ENCODE results near the gene EXOC1L. TPM values are rescaled to one million over a fixed set of nuclear protein-coding genes. Genes with fewer than 3 reads are reported as not detected.

The EXOC1L gene
- polyA plus RNA-seq (2013, experiment 1 of 2): not detected
- not detected for polyA plus RNA-seq (2013, experiment 2 of 2)

- Histone ChIP-seq H3K4me3 (ENCODE audit: extremely low read depth, insufficient read depth, low read length, poor library complexity, severe bottlenecking) (no peak within 1 kb of the TSS), H3K27ac (ENCODE audit: low read depth, low read length, severe bottlenecking) (peak within 1 kb of the TSS; percentile 6), H3K4me1 (ENCODE audit: control insufficient read depth, insufficient read depth, low read length, poor library complexity, severe bottlenecking) (no peaks in the 10 kb centered on the region), H3K9me3 (ENCODE audit: control insufficient read depth, low read length) (no peaks in the 10 kb centered on the region), H3K36me3 (ENCODE audit: control insufficient read depth, insufficient read depth, low read length) (no peaks in the 10 kb centered on the region)
- WGBS, 2 experiments (ENCODE audit: insufficient coverage in 2 of 2): 2 to 5% methylated on average over 11 to 13 of the region's 13 CpGs
Measured at GRCh38 chr4:55819634-55820033, at the start of gene EXOC1L. Gene EXOC1L (plus strand): TSS chr4:55819790. CDS start chr4:55820027, 237 bp downstream.

GRCh38 chr4:55770662-55771061 is 48.9 kb upstream of the EXOC1L start:
- no CpG with 5 or more reads among the region's 3 CpGs for WGBS, 2 experiments (ENCODE audit: insufficient coverage in 2 of 2)
- Histone ChIP-seq H3K9me3 (ENCODE audit: control insufficient read depth, low read length) (no peaks in the 10 kb centered on the region), H3K4me1 (ENCODE audit: control insufficient read depth, insufficient read depth, low read length, poor library complexity, severe bottlenecking) (peaks cover 12% of the 10 kb centered on the region), H3K4me3 (ENCODE audit: extremely low read depth, insufficient read depth, low read length, poor library complexity, severe bottlenecking) (no peak overlapping the region), H3K36me3 (ENCODE audit: control insufficient read depth, insufficient read depth, low read length) (no peaks in the 10 kb centered on the region), H3K27ac (ENCODE audit: low read depth, low read length, severe bottlenecking) (no peak overlapping the region)

- 86 to 100% methylated on average over 1 of the region's 2 CpGs for WGBS, 2 experiments (ENCODE audit: insufficient coverage in 2 of 2)
- Histone ChIP-seq H3K27ac (ENCODE audit: low read depth, low read length, severe bottlenecking) (no peak overlapping the region), H3K4me3 (ENCODE audit: extremely low read depth, insufficient read depth, low read length, poor library complexity, severe bottlenecking) (no peak overlapping the region), H3K9me3 (ENCODE audit: control insufficient read depth, low read length) (peaks cover 4% of the 10 kb centered on the region), H3K36me3 (ENCODE audit: control insufficient read depth, insufficient read depth, low read length) (no peaks in the 10 kb centered on the region), H3K4me1 (ENCODE audit: control insufficient read depth, insufficient read depth, low read length, poor library complexity, severe bottlenecking) (no peaks in the 10 kb centered on the region)
Measured at GRCh38 chr4:55781341-55781740, 38.2 kb upstream of the EXOC1L start.

GRCh38 chr4:55781812-55782211 is 37.8 kb upstream of the EXOC1L start:
- H3K36me3 ChIP-seq (ENCODE audit: control insufficient read depth, insufficient read depth, low read length): no peaks in the 10 kb centered on the region
- H3K4me1 ChIP-seq (ENCODE audit: control insufficient read depth, insufficient read depth, low read length, poor library complexity, severe bottlenecking): no peaks in the 10 kb centered on the region
- H3K4me3 ChIP-seq (ENCODE audit: extremely low read depth, insufficient read depth, low read length, poor library complexity, severe bottlenecking): no peak overlapping the region
- H3K9me3 ChIP-seq (ENCODE audit: control insufficient read depth, low read length): peaks cover 3% of the 10 kb centered on the region
- no peak overlapping the region for H3K27ac ChIP-seq (ENCODE audit: low read depth, low read length, severe bottlenecking)
- WGBS, 2 experiments (ENCODE audit: insufficient coverage in 2 of 2): 100% methylated on average over 1 of the region's 1 CpG; no CpG with 5 or more reads in 1 of the 2 experiments

GRCh38 chr4:55783584-55783983 is 36.0 kb upstream of the EXOC1L start:
- no peaks in the 10 kb centered on the region for H3K4me1 ChIP-seq (ENCODE audit: control insufficient read depth, insufficient read depth, low read length, poor library complexity, severe bottlenecking)
- no peak overlapping the region for H3K27ac ChIP-seq (ENCODE audit: low read depth, low read length, severe bottlenecking)
- no CpG with 5 or more reads among the region's 1 CpG for WGBS, 2 experiments (ENCODE audit: insufficient coverage in 2 of 2)
- H3K36me3 ChIP-seq (ENCODE audit: control insufficient read depth, insufficient read depth, low read length): no peaks in the 10 kb centered on the region
- H3K9me3 ChIP-seq (ENCODE audit: control insufficient read depth, low read length): no peaks in the 10 kb centered on the region
- H3K4me3 ChIP-seq (ENCODE audit: extremely low read depth, insufficient read depth, low read length, poor library complexity, severe bottlenecking): no peak overlapping the region

GRCh38 chr4:55784747-55785146 is 34.8 kb upstream of the EXOC1L start:
- H3K9me3 ChIP-seq (ENCODE audit: control insufficient read depth, low read length): no peaks in the 10 kb centered on the region
- H3K4me1 ChIP-seq (ENCODE audit: control insufficient read depth, insufficient read depth, low read length, poor library complexity, severe bottlenecking): no peaks in the 10 kb centered on the region
- no peaks in the 10 kb centered on the region for H3K36me3 ChIP-seq (ENCODE audit: control insufficient read depth, insufficient read depth, low read length)
- WGBS, 2 experiments (ENCODE audit: insufficient coverage in 2 of 2): 29 to 84% methylated on average over 1 to 3 of the region's 4 CpGs
- H3K4me3 ChIP-seq (ENCODE audit: extremely low read depth, insufficient read depth, low read length, poor library complexity, severe bottlenecking): no peak overlapping the region
- no peak overlapping the region for H3K27ac ChIP-seq (ENCODE audit: low read depth, low read length, severe bottlenecking)

GRCh38 chr4:55791666-55792065 is 27.9 kb upstream of the EXOC1L start:
- no peaks in the 10 kb centered on the region for H3K36me3 ChIP-seq (ENCODE audit: control insufficient read depth, insufficient read depth, low read length)
- H3K27ac ChIP-seq (ENCODE audit: low read depth, low read length, severe bottlenecking): no peak overlapping the region
- WGBS, 2 experiments (ENCODE audit: insufficient coverage in 2 of 2): 86 to 92% methylated on average over 1 to 2 of the region's 2 CpGs
- H3K4me3 ChIP-seq (ENCODE audit: extremely low read depth, insufficient read depth, low read length, poor library complexity, severe bottlenecking): no peak overlapping the region
- H3K4me1 ChIP-seq (ENCODE audit: control insufficient read depth, insufficient read depth, low read length, poor library complexity, severe bottlenecking): no peaks in the 10 kb centered on the region
- no peaks in the 10 kb centered on the region for H3K9me3 ChIP-seq (ENCODE audit: control insufficient read depth, low read length)

GRCh38 chr4:55793479-55793878 is 26.1 kb upstream of the EXOC1L start:
- H3K4me3 ChIP-seq (ENCODE audit: extremely low read depth, insufficient read depth, low read length, poor library complexity, severe bottlenecking): no peak overlapping the region
- no peak overlapping the region for H3K27ac ChIP-seq (ENCODE audit: low read depth, low read length, severe bottlenecking)
- H3K4me1 ChIP-seq (ENCODE audit: control insufficient read depth, insufficient read depth, low read length, poor library complexity, severe bottlenecking): no peaks in the 10 kb centered on the region
- no peaks in the 10 kb centered on the region for H3K36me3 ChIP-seq (ENCODE audit: control insufficient read depth, insufficient read depth, low read length)
- WGBS, 2 experiments (ENCODE audit: insufficient coverage in 2 of 2): 93 to 96% methylated on average over 23 to 31 of the region's 33 CpGs
- H3K9me3 ChIP-seq (ENCODE audit: control insufficient read depth, low read length): no peaks in the 10 kb centered on the region

GRCh38 chr4:55794053-55794452 is 25.5 kb upstream of the EXOC1L start:
- Histone ChIP-seq H3K9me3 (ENCODE audit: control insufficient read depth, low read length) (no peaks in the 10 kb centered on the region), H3K27ac (ENCODE audit: low read depth, low read length, severe bottlenecking) (no peak overlapping the region), H3K4me1 (ENCODE audit: control insufficient read depth, insufficient read depth, low read length, poor library complexity, severe bottlenecking) (no peaks in the 10 kb centered on the region), H3K4me3 (ENCODE audit: extremely low read depth, insufficient read depth, low read length, poor library complexity, severe bottlenecking) (no peak overlapping the region), H3K36me3 (ENCODE audit: control insufficient read depth, insufficient read depth, low read length) (no peaks in the 10 kb centered on the region)
- WGBS, 2 experiments (ENCODE audit: insufficient coverage in 2 of 2): 91 to 92% methylated on average over 22 to 23 of the region's 23 CpGs

- Histone ChIP-seq H3K4me3 (ENCODE audit: extremely low read depth, insufficient read depth, low read length, poor library complexity, severe bottlenecking) (no peak overlapping the region), H3K27ac (ENCODE audit: low read depth, low read length, severe bottlenecking) (no peak overlapping the region), H3K36me3 (ENCODE audit: control insufficient read depth, insufficient read depth, low read length) (no peaks in the 10 kb centered on the region), H3K9me3 (ENCODE audit: control insufficient read depth, low read length) (no peaks in the 10 kb centered on the region), H3K4me1 (ENCODE audit: control insufficient read depth, insufficient read depth, low read length, poor library complexity, severe bottlenecking) (no peaks in the 10 kb centered on the region)
- WGBS, 2 experiments (ENCODE audit: insufficient coverage in 2 of 2): 80 to 100% methylated on average over 1 of the region's 1 CpG
Measured at GRCh38 chr4:55795341-55795740, 24.2 kb upstream of the EXOC1L start.

- Histone ChIP-seq H3K36me3 (ENCODE audit: control insufficient read depth, insufficient read depth, low read length) (no peaks in the 10 kb centered on the region), H3K9me3 (ENCODE audit: control insufficient read depth, low read length) (no peaks in the 10 kb centered on the region), H3K4me1 (ENCODE audit: control insufficient read depth, insufficient read depth, low read length, poor library complexity, severe bottlenecking) (no peaks in the 10 kb centered on the region), H3K27ac (ENCODE audit: low read depth, low read length, severe bottlenecking) (no peak overlapping the region), H3K4me3 (ENCODE audit: extremely low read depth, insufficient read depth, low read length, poor library complexity, severe bottlenecking) (no peak overlapping the region)
- WGBS, 2 experiments (ENCODE audit: insufficient coverage in 2 of 2): 100% methylated on average over 1 of the region's 1 CpG; no CpG with 5 or more reads in 1 of the 2 experiments
Measured at GRCh38 chr4:55801498-55801897, 18.1 kb upstream of the EXOC1L start.
